ENCODE measurements around the gene CRTAP. TPM values are rescaled to one million over a fixed set of nuclear protein-coding genes. Genes with fewer than 3 reads are reported as not detected.
A peak's percentile ranks its signal among the peaks of the same experiment; 100 is the strongest.

Gene CRTAP
- total RNA-seq, 1 donor from 2014 or later, result 147 TPM

DNA sequence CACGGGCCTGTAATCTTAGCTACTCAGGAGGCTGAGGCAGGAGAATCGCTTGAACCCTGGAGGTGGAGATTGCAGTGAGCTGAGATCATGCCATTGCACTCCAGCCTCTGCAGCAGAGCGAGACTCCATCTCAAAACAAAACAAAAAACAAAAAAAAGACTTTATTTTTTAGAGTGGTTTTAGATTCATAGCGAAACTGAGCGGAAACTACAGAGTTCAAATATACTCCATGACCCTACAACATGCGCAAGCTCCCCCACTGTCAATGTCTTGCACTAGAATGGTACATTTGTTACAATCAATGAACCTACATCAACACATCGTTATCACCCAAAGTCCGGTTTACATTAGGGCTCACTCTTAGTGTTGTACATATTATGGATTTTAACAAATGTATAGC lies 2.2 kb upstream of the CRTAP start:
- no peak overlapping the region for H3K27ac Mint-ChIP-seq (ENCODE audit: unreplicated experiment)
- DNase-seq (ENCODE audit: low read depth, low spot score), result no peak
- peaks cover 26% of the 10 kb centered on the region for H3K4me1 Mint-ChIP-seq
- peaks cover 3% of the 10 kb centered on the region for H3K36me3 Mint-ChIP-seq (ENCODE audit: low read depth)
- H3K27me3 Mint-ChIP-seq (ENCODE audit: low read depth), result no peaks in the 10 kb centered on the region
- H3K9me3 Mint-ChIP-seq, result peaks cover 5% of the 10 kb centered on the region
- TF ChIP-seq, protein P1, sequence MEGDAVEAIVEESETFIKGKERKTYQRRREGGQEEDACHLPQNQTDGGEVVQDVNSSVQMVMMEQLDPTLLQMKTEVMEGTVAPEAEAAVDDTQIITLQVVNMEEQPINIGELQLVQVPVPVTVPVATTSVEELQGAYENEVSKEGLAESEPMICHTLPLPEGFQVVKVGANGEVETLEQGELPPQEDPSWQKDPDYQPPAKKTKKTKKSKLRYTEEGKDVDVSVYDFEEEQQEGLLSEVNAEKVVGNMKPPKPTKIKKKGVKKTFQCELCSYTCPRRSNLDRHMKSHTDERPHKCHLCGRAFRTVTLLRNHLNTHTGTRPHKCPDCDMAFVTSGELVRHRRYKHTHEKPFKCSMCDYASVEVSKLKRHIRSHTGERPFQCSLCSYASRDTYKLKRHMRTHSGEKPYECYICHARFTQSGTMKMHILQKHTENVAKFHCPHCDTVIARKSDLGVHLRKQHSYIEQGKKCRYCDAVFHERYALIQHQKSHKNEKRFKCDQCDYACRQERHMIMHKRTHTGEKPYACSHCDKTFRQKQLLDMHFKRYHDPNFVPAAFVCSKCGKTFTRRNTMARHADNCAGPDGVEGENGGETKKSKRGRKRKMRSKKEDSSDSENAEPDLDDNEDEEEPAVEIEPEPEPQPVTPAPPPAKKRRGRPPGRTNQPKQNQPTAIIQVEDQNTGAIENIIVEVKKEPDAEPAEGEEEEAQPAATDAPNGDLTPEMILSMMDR (conservative IDR thresholded peaks at IDR 0.05), result no peak
- no peak overlapping the region for H3K4me3 Mint-ChIP-seq

DNA sequence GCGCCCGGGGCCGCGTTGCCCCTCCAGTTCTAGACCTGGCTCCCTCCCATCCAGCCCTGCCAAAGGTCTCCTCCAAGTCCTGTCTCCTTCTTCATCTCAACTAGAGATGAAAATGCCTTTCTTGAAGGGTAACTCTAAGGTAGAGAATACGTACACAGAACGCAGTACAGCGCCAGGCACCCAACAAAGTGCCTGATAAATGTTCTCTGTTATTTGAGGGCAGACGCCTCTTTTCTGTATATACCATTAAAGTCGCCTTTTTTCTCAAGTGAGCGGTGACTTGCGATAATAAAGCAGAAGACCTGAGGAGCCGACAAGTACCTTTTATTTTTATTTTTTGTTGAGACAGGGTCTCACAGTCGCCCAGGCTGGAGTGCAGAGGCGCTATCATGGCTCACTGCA lies 809 bp downstream of the CRTAP start:
- H3K27me3 Mint-ChIP-seq (ENCODE audit: low read depth), result no peaks in the 10 kb centered on the region
- H3K4me1 Mint-ChIP-seq, result peaks cover 37% of the 10 kb centered on the region
- peak overlapping the region; percentile 92 for H3K4me3 Mint-ChIP-seq
- no peak for DNase-seq (ENCODE audit: low read depth, low spot score)
- peak overlapping the region; percentile 83 for H3K27ac Mint-ChIP-seq (ENCODE audit: unreplicated experiment)
- no peaks in the 10 kb centered on the region for H3K9me3 Mint-ChIP-seq
- TF ChIP-seq, protein P1 (conservative IDR thresholded peaks at IDR 0.05), result no peak
- H3K36me3 Mint-ChIP-seq (ENCODE audit: low read depth), result peaks cover 3% of the 10 kb centered on the region

DNA sequence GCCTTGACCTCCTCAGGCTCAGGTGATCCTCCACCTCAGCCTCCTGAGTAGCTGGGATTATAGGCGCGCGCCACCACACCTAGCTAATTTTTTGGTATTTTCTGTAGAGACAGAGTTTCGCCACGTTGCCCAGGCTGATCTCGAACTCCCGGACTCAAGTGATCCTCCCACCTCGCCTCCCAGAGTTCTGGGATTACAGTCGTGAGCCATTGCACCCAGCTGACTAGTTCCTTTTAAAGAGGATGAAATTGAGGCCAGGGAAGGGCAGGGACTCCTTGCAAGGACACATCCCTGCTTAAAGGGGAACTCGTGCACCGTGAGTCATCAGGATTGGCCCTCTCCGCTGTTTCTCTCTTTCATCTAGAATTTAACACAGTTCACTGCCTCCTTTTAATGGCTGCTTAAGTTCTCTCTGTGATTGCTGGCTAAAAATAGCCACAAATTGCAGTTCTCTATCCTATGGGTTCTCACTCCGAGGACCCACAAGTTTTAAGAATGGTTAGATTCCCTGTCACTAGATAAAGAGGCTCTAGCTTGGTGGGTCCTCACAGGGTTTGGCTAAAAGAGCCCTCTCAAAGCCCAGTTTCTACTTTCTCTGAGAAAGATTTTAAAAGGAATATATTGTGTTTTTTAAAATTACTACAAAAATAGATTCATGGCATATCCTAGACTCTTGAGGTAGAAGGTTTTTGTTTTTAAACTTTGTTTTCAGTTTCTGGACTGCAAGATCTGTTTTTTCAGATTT lies 1.4 kb downstream of the CRTAP start:
- peak overlapping the region; percentile 92 for H3K4me3 Mint-ChIP-seq
- H3K27ac Mint-ChIP-seq (ENCODE audit: unreplicated experiment), result peak overlapping the region; percentile 73
- H3K27me3 Mint-ChIP-seq (ENCODE audit: low read depth), result no peaks in the 10 kb centered on the region
- DNase-seq (ENCODE audit: low read depth, low spot score), result no peak
- TF ChIP-seq, protein P1 (conservative IDR thresholded peaks at IDR 0.05), result no peak
- peaks cover 3% of the 10 kb centered on the region for H3K36me3 Mint-ChIP-seq (ENCODE audit: low read depth)
- H3K4me1 Mint-ChIP-seq, result peaks cover 37% of the 10 kb centered on the region
- H3K9me3 Mint-ChIP-seq, result no peaks in the 10 kb centered on the region

DNA sequence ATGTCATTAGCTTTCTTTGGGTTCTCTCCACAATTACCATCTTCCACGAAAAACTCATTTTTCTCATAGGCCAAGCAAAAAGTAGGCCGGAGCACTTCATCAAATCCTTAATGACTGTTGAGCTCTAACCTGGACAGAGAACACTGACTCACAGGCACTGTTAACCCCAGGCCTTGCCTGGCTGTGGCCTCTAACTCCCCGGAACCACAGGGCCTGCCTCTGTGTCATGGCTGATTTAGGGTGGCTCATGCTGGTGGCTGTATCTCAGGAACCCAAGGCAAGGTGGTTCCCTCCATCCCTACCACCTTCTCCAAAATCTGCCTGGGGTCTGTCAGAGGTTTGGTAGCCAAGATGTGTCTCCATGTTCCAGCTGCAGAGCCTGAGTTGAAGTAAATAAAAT lies 3.6 kb downstream of the CRTAP start:
- H3K27ac Mint-ChIP-seq (ENCODE audit: unreplicated experiment), result no peak overlapping the region
- peaks cover 4% of the 10 kb centered on the region for H3K36me3 Mint-ChIP-seq (ENCODE audit: low read depth)
- TF ChIP-seq, protein P1 (conservative IDR thresholded peaks at IDR 0.05), result no peak
- peaks cover 37% of the 10 kb centered on the region for H3K4me1 Mint-ChIP-seq
- H3K4me3 Mint-ChIP-seq, result peak overlapping the region; percentile 77
- H3K9me3 Mint-ChIP-seq, result no peaks in the 10 kb centered on the region
- DNase-seq (ENCODE audit: low read depth, low spot score), result no peak
- no peaks in the 10 kb centered on the region for H3K27me3 Mint-ChIP-seq (ENCODE audit: low read depth)

DNA sequence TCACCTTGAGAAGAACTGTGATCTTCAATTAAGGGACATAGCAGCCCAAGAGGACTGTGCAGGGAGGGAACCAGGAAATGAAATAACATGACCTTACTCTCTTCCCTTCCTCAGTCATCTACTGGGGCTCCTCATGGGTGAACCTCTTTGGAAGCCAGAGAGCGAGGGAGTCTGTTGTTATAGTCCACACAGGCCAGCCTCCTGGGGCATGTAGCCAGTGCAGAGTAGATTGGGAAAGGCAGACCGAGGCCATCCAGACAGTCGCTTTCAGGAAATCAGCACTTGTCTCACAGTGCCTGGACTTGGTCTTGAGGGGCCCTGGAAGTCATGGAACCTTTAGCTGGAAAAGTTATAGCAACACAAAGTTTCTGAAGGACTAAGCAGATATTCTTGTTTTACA lies 6.1 kb downstream of the CRTAP start:
- Mint-ChIP-seq H3K27me3 (ENCODE audit: low read depth) (no peaks in the 10 kb centered on the region), H3K4me1 (peaks cover 26% of the 10 kb centered on the region), H3K4me3 (no peak overlapping the region), H3K9me3 (no peaks in the 10 kb centered on the region), H3K27ac (ENCODE audit: unreplicated experiment) (no peak overlapping the region), H3K36me3 (ENCODE audit: low read depth) (peaks cover 8% of the 10 kb centered on the region)
- TF ChIP-seq, protein P1 (conservative IDR thresholded peaks at IDR 0.05), result no peak
- DNase-seq (ENCODE audit: low read depth, low spot score), result no peak
